Activated CD4-positive, alpha-beta T cell treated with anti-CD3 and anti-CD28 coated beads, Interleukin-2, amount 50 U/mL, for 24 hours (primary cell): Measurements from ENCODE around the gene CARD11.
"Not testable (repeated sequence)": the region's sequence is repeated elsewhere in the genome, so short reads cannot be mapped to it uniquely, and the experiment has no call there.

ENCODE experiments used
- DNase-seq, 2 donors: peaks; one replicate each; pipeline ENCODE4 v3.0.0-alpha.2; 2020; ENCODE audit warnings: low read depth in 1 of 2, low spot score in 1 of 2

The CARD11 gene

DNA sequence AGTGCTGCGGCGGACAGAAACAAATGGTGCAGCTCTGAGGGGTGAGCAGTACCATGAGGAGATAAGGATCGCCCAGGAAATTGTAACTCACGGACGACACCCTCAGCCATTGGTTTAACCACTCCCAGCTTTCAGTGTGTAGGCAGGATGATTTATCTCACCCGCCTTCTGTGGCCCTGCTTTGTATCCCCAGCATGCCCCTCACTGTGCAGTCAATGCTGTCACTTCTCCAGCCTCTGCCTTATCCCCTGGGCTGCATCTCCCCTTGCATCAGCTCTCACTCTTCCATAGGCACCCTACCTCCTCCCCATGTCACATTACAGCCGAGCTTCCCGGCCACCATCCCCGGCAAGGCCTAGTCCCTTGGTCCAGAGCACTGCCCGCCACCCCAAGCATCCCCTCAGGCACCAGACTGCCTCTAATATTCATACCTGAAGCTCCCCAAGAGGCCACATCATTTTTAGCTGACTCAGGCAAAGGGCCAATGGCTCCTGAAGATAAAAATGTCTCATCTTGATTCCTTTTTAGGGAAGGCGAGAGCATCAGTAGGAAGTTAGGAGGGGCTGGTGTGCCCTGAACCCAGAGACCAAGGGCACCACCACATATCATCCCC is 77.1 kb downstream of the CARD11 start:
- no peak for DNase-seq

DNA sequence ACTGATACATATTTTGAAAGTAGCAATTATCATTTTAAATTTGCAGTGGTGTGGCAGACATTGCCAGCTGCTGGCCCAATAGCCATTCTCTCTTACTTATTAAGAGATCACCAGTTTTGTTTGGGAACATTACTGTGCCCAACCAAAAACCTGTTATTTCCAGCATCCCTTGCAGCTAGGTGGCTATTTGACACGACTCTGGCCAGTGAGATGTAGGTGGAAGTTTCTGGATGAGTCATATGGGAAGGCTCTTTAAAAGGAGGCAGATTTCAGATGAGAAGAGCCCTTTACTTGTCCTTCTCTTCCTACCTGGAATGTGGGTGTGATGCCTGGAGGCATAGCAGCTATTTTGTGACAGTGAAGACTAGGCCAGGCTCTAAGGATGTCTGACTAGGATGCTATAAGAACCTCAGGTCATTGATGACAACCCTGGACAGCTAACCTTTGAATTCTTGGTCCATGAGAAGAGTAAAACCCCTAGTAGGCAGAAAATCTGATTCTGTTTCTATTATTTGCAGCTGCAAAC is 77.9 kb downstream of the CARD11 start:
- no peak for DNase-seq

DNA sequence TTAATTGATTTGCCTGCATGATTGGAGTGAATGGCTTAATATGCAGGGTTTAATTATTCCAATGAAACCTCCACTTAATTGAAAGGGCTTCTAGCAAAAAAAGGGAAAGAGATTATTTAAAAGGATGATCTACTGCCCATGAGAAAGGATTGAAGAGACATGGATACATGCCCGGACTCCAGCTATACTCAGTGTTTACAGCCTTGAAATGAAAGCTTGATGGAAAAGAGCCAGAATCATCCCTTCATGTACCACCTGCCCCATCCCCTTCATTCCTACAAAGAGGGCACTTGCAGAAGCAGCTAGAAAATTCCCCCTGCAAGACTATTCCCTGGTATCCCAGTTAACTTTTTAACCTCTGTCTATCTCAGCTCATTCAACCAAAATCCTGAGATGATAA is 78.4 kb downstream of the CARD11 start:
- DNase-seq = no peak

- DNase-seq = no peak
Observed at GRCh38 chr7:2964208-2964607, 79.5 kb downstream of the CARD11 start.

GRCh38 chr7:2962865-2963264 is 80.8 kb downstream of the CARD11 start:
- no peak for DNase-seq

GRCh38 chr7:2959828-2960599 is 83.7 kb downstream of the CARD11 start:
- no peak for DNase-seq

DNA sequence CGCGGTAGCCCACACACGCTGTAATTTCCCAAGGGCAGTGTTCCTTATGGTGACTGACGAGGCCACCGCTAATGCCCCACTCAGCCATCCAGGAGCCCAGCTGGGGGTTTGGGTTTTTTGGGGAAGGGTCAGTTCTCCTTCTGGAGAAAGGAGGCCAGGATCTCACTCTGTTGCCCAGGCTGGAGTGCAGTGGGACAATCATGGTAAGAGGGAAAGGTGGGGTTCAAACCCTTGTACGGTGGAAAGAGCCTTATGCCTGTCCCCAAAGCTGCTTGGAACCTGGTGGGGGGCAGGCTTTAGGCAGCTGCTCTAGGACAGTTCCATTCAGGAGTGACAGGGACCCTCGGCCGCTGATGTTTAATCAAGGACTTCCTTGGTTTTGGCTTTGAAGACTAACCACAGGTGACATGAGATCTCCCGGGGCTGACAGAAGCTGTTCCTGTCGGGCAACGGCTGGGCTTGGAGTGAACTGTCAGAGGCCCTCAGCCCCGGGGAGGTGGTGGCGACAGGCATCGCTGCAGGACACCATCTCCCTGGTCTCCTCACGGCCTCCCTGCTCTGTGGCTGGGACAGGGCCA is 84.5 kb downstream of the CARD11 start:
- no peak for DNase-seq

DNA sequence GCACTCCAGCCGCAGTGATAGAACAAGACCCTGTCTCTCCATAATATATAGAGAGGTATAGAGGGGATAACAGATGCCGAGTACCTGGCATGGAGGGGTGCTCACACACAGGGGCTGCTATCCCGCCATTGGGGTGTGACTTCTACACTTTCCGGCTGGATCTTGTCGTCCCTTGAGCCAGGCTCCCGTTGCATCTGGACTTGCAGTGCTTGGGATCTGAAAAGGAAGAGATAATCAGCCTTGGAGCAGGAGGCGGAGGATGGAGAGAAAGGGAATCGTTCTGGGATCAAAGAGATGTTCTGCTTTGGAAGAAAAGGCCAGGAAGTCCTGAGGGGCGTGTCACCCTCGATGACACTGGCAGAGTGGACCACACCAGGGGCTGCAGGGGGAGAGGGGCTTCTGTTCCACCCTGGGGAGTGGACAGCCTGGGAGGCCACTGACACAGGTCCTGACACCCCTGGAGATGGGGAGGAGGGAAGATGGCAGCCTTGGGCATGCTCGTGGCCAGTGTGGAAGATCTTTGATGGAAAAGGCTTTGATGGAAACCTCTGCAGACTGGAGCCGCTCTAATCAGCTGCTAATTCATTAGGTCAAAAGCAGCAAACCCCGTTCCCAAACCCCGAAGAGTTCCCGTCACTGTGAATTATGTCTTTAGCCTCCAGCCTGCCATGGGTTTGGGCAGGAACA is 85.1 kb downstream of the CARD11 start:
- no peak for DNase-seq

DNA sequence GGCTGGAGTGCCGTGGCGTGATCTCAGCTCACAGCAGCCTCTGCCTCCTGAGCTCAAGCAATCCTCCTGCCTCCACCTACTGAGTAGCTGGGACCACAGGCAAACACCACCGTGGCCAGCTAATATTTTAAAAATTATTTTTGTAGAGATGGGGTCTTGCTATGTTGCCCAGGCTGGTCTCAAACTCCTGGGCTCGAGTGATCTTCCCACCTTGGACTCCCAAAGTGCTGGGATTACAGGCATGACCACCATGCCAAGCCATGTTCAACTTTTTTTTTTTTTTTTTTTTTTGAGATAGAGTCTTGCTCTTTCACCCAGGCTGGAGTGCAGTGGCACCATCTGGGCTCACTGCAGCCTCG is 86.3 kb downstream of the CARD11 start:
- DNase-seq = not testable (repeated sequence)

DNA sequence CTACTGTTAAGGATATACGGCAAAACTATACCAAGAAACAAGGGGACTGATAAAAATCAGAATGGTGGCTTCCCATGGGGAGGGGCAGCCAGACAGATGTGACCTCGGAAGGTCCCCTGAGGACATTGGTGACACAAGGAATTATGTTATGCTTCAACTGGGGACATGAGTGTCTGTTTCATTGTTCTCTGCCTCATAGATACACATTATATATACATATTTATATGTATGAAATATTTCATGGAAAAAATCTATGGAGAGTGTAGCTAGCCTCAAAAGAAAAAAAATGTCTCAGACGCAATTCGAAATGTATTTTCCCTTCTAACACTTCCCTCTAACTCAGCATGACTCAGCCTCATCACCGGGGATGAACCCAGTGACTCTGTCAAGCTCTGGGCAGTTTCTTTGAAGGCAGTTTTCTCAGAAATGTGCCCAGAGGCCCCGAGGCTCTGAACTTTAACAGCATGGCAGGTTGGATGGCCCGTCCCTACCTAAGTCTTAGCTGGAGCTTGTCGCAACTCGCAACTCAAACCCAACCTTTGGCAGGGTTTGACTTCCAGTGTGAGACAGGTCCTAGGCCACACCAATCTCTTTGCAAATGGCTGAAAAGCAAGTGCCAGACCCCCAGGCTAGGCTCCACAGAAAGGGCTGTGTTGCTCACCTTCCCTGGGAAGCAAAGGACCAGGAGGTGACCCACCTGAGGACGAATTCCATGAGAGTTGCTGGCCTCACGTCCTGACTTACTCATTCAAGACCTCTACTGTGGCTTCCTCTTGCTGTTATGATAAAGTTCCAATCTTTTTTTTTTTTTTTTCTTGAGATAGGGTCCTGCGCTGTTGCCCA is 86.9 kb downstream of the CARD11 start:
- peak in 1 of 2 donors; percentile 46 for DNase-seq

DNA sequence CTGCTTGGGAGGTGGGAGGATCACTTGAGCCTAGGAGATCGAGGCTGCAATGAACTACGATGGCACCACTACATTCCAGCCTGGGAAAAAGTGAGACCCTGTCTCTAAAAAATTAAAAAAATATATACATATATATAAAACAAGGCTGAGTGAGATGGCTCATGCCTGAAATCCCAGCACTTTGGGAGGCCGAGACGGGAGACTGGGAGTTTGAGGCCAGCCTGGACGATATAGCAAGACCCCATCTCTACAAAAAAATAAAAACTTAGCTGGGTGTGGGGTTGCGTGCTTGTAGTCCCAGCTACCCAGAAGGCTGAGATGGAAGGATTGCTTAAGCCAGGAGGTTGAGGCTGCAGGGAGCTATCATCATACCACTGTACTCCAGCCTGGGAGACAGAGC is 87.6 kb downstream of the CARD11 start:
- no peak for DNase-seq

- no peak for DNase-seq
Observed at GRCh38 chr7:2955269-2955668, 88.4 kb downstream of the CARD11 start.

DNA sequence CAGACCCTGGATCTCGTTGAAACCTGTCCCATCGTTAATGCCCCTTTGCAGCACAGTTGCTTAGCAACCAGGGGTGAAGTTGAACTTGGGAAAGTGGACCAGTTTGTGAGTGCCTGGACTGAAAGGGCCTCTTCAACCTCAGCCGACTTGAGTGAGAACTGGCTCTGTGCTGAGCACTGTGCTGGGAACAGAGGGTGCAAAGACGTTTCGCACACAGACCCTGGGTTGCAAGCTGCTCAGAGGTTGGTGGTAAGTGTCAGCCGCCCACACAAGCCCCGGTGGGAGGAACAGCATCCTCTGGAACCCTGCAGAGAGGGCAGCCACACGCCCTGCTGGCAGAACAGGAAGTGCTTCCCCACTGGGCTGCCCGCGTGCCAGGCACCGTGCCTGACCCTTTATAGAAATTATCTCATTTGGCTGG is 89.2 kb downstream of the CARD11 start:
- no peak for DNase-seq

GRCh38 chr7:2953588-2954407 is 89.9 kb downstream of the CARD11 start:
- DNase-seq = no peak

DNA sequence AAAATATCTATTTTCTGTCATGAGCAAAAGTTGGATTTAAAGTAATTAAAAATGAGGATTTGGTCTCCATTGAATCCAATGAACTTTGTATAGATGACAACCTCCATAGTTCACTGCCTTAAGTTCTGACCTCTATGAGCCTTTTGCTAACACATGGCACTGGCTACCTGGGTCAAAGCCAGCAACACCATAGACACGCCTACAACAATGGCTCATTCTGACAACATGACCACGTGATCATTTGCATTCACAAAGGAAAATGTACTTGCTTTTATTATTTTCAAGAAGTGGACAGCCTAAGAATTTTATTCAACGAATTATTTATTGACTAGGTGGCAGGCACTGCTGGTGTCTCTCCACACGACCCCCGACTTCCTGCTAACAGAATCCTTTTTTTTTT is 90.6 kb downstream of the CARD11 start:
- DNase-seq = no peak

- DNase-seq = no peak
Observed at GRCh38 chr7:2952316-2952715, 91.4 kb downstream of the CARD11 start.

DNA sequence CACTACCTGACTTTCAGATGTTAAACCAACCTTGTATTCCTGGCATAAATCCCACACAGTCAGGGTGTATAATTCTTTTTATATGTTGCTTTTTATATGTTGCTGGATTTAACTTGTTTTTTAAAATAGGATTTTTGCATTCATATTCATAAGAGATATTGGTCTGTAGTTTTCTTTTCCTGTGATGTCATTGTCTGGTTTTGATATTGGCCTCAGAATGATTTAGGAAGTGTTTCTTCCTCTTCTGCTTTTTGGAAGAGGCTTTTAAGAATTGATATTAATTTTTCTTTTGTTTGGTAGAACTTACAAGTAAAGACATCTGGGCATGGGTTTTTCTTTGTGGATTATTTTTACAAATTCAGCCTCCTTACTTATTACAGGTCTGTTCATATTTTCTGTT is 93.1 kb downstream of the CARD11 start:
- DNase-seq = no peak

- no peak for DNase-seq
Observed at GRCh38 chr7:2948749-2949148, 94.9 kb downstream of the CARD11 start.

DNA sequence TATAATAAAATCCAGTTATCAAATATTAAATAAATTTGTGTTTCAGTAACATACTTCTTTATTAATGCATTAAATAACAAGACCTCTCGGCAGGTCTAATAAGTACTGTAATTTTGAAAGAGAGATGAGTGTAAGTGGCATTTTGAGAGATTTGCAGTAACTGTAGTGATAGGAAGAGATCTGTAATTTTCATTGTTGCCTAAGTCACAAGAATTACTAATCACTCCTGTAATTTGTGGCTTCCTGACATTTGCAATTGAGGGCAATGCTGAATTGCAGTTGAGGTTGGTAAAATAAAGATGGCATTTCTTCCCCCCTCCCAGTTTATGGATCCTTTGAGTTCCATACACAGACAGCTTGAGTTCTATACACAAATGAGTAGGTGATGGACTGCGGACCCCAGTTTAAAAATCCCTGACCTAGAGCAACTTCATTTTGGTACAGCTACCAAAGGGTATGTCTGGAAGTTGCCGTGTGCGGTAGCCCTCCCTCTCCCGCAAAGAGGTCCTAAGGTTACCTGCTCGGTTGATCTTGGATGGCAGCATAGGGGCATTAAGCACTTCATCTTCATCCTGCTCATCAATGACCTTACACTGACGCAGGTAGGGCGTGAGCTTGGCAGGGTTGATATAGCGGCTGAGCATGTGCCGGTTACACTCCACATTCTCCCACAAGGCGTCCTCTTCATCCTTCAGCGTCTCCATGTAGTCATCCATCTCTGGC is 96.4 kb downstream of the CARD11 start:
- no peak for DNase-seq
